GM12892 (cell line): Measurements from ENCODE around the gene TSHZ3.

ENCODE experiments used
- DNase-seq: peaks from one replicate; pipeline ENCODE4 v3.0.0; 2011; ENCODE audit not compliant: insufficient read length
- FAIRE-seq: peaks from 2 replicates; lab custom pipeline; 2011; peaks lifted over from hg19 to GRCh38; lab: Jason Lieb, UNC
- POLR2A ChIP-seq: IDR thresholded peaks from 2 replicates; pipeline ENCODE4 v1.6.1; 2011; ENCODE audit warnings: low read depth, low read length, control low read depth
- POLR2AphosphoS5 ChIP-seq: IDR thresholded peaks from 2 replicates; pipeline ENCODE4 v1.6.1; 2011; ENCODE audit warnings: low read depth, low read length, control low read depth
- TAF1 ChIP-seq: IDR thresholded peaks from 2 replicates; pipeline ENCODE4 v1.6.1; 2011; ENCODE audit warnings: low read depth, mild to moderate bottlenecking, control low read depth, low read length, borderline replicate concordance

TSHZ3 gene

GRCh38 chr19:31334101-31334848 is 15.0 kb downstream of the TSHZ3 start:
- DNase-seq (no peak), FAIRE-seq (no peak)
- TF ChIP-seq TAF1, result no peak
- TF ChIP-seq POLR2A, result no peak
- no peak for TF ChIP-seq POLR2AphosphoS5

- FAIRE-seq (no peak), DNase-seq (no peak)
These were observed 17.1 kb downstream of the TSHZ3 start for GRCh38 chr19:31332096-31332495.

GRCh38 chr19:31331536-31331935 is 17.7 kb downstream of the TSHZ3 start:
- no peak for TF ChIP-seq POLR2A
- TF ChIP-seq POLR2AphosphoS5, result no peak
- TF ChIP-seq TAF1, result no peak
- FAIRE-seq (no peak), DNase-seq (no peak)

More at GRCh38 chr19:31332096-31332495, 17.1 kb downstream of the TSHZ3 start:
- TF ChIP-seq POLR2A (no peak), TAF1 (no peak), POLR2AphosphoS5 (no peak)

- no peak for FAIRE-seq
- no peak for TF ChIP-seq POLR2A
These were observed 18.5 kb downstream of the TSHZ3 start for GRCh38 chr19:31330761-31331160.

GRCh38 chr19:31330237-31330636 is 19.0 kb downstream of the TSHZ3 start:
- TF ChIP-seq POLR2A (no peak), TAF1 (no peak), POLR2AphosphoS5 (no peak)
- DNase-seq (no peak), FAIRE-seq (no peak)

More at GRCh38 chr19:31330761-31331160, 18.5 kb downstream of the TSHZ3 start:
- DNase-seq, result no peak

- FAIRE-seq (no peak), DNase-seq (no peak)
- TF ChIP-seq POLR2AphosphoS5, result no peak
- TF ChIP-seq TAF1, result no peak
- no peak for TF ChIP-seq POLR2A
These were observed 19.4 kb downstream of the TSHZ3 start for GRCh38 chr19:31329819-31330218.

- TF ChIP-seq TAF1 (no peak), POLR2AphosphoS5 (no peak), POLR2A (no peak)
- DNase-seq, result no peak
- no peak for FAIRE-seq
These were observed 21.0 kb downstream of the TSHZ3 start for GRCh38 chr19:31328238-31328637.

GRCh38 chr19:31326329-31327028 is 22.8 kb downstream of the TSHZ3 start:
- FAIRE-seq (no peak), DNase-seq (no peak)
- no peak for TF ChIP-seq POLR2AphosphoS5
- no peak for TF ChIP-seq POLR2A
- TF ChIP-seq TAF1, result no peak

- TF ChIP-seq TAF1 (no peak), POLR2A (no peak), POLR2AphosphoS5 (no peak)
- DNase-seq (no peak), FAIRE-seq (no peak)
These were observed 23.9 kb downstream of the TSHZ3 start for GRCh38 chr19:31325342-31325741.

GRCh38 chr19:31319465-31319864 is 29.8 kb downstream of the TSHZ3 start:
- DNase-seq (no peak), FAIRE-seq (no peak)
- TF ChIP-seq POLR2AphosphoS5 (no peak), POLR2A (no peak), TAF1 (no peak)

- FAIRE-seq (no peak), DNase-seq (no peak)
- no peak for TF ChIP-seq POLR2A
- no peak for TF ChIP-seq POLR2AphosphoS5
- no peak for TF ChIP-seq TAF1
These were observed 30.3 kb downstream of the TSHZ3 start for GRCh38 chr19:31318790-31319425.

GRCh38 chr19:31317570-31317969 is 31.7 kb downstream of the TSHZ3 start:
- no peak for TF ChIP-seq POLR2A
- TF ChIP-seq POLR2AphosphoS5, result no peak
- no peak for TF ChIP-seq TAF1
- DNase-seq (no peak), FAIRE-seq (no peak)

GRCh38 chr19:31317093-31317492 is 32.1 kb downstream of the TSHZ3 start:
- DNase-seq, result no peak
- FAIRE-seq, result no peak
- TF ChIP-seq POLR2AphosphoS5 (no peak), TAF1 (no peak), POLR2A (no peak)
